ENCODE data around the gene RPN2. TPM values are rescaled to one million over a fixed set of nuclear protein-coding genes. Genes with fewer than 3 reads are reported as not detected.

The RPN2 gene
- total and polyA plus RNA-seq, 10 donors = 45.7 to 161 (median 129) TPM

DNA sequence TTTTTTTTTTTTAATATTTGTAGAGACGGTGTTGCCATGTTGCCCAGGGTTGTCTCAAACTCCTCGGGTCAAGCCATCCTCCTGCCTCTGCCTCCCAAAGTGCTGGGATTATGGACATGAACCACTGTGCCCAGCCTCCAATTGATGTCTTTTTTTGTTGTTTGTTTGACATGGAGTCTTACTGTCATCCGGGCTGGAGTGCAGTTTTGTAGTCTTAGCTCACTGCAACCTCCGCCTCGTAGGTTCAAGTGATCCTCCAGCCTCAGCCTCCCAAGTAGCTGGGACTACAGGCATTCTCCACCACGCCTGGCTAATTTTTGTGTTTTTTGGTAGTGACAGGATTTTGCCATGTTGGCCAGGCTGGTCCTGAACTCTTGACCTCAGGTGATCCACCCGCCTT is 9.7 kb downstream of the RPN2 start:
- DNase-seq = no peak
- H3K36me3 ChIP-seq = peaks cover 0 to 85% (median 33%) of the 10 kb centered on the region in 6 donors
- H3K27me3 ChIP-seq (replicated peaks in 1 of 7) = no peaks in the 10 kb centered on the region
- H3K4me1 ChIP-seq = peaks cover 11 to 95% (median 56%) of the 10 kb centered on the region in 6 donors
- H3K4me3 ChIP-seq = no peak overlapping the region
- no peak for TF ChIP-seq POLR2AphosphoS5 (IDR thresholded peaks at IDR 0.05)
- TF ChIP-seq, protein P1, sequence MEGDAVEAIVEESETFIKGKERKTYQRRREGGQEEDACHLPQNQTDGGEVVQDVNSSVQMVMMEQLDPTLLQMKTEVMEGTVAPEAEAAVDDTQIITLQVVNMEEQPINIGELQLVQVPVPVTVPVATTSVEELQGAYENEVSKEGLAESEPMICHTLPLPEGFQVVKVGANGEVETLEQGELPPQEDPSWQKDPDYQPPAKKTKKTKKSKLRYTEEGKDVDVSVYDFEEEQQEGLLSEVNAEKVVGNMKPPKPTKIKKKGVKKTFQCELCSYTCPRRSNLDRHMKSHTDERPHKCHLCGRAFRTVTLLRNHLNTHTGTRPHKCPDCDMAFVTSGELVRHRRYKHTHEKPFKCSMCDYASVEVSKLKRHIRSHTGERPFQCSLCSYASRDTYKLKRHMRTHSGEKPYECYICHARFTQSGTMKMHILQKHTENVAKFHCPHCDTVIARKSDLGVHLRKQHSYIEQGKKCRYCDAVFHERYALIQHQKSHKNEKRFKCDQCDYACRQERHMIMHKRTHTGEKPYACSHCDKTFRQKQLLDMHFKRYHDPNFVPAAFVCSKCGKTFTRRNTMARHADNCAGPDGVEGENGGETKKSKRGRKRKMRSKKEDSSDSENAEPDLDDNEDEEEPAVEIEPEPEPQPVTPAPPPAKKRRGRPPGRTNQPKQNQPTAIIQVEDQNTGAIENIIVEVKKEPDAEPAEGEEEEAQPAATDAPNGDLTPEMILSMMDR (IDR thresholded peaks at IDR 0.05 in 8 of 11, conservative IDR thresholded peaks at IDR 0.05 in 3 of 11) = no peak
- TF ChIP-seq POLR2A (IDR thresholded peaks at IDR 0.05) = no peak
- 82 to 100% (median 92%) methylated on average over 6 to 7 of the region's 7 CpGs for WGBS, 5 donors
- intact Hi-C loops (cut with DNase I; ENCODE audit: low total_unique reads) = no loop called here
- no peak overlapping the region for H3K27ac ChIP-seq
- no peaks in the 10 kb centered on the region for H3K9me3 ChIP-seq

- WGBS, 5 donors = 35 to 42% (median 39%) methylated on average over 6 of the region's 6 CpGs
- Histone ChIP-seq H3K27me3 (replicated peaks in 1 of 7) (no peaks in the 10 kb centered on the region), H3K4me1 (peaks cover 11 to 95% (median 54%) of the 10 kb centered on the region in 6 donors), H3K27ac (peak overlapping the region in 3 of 8 donors; percentile 24 to 39 (median 30)), H3K9me3 (no peaks in the 10 kb centered on the region), H3K4me3 (no peak overlapping the region), H3K36me3 (peaks cover 0 to 84% (median 27%) of the 10 kb centered on the region in 6 donors)
- DNase-seq = no peak
- TF ChIP-seq POLR2AphosphoS5 (IDR thresholded peaks at IDR 0.05) = no peak
- TF ChIP-seq, protein P1 (IDR thresholded peaks at IDR 0.05 in 8 of 11, conservative IDR thresholded peaks at IDR 0.05 in 3 of 11) = no peak
- TF ChIP-seq POLR2A (IDR thresholded peaks at IDR 0.05) = no peak
- intact Hi-C loops (cut with DNase I; ENCODE audit: low total_unique reads) = loop anchor here (10.0 kb wide), 1 partner anchor 195 kb away; no protein-coding TSS in a partner anchor
Observed at GRCh38 chr20:37189416-37190016, 10.4 kb downstream of the RPN2 start.

- H3K27me3 ChIP-seq (replicated peaks in 1 of 7) = no peaks in the 10 kb centered on the region
- peaks cover 11 to 95% (median 60%) of the 10 kb centered on the region in 6 donors for H3K4me1 ChIP-seq
- H3K9me3 ChIP-seq = no peaks in the 10 kb centered on the region
- 68 to 77% (median 73%) methylated on average over 9 of the region's 9 CpGs for WGBS, 5 donors
- H3K36me3 ChIP-seq = peaks cover 0 to 74% (median 18%) of the 10 kb centered on the region in 6 donors
- intact Hi-C loops (cut with DNase I; ENCODE audit: low total_unique reads) = loop anchor here (10.0 kb wide), 1 partner anchor 194 kb away; no protein-coding TSS in a partner anchor
- peak overlapping the region in 3 of 8 donors; percentile 11 to 39 (median 22) for H3K27ac ChIP-seq
- H3K4me3 ChIP-seq = no peak overlapping the region
- DNase-seq = no peak
- TF ChIP-seq POLR2AphosphoS5 (IDR thresholded peaks at IDR 0.05) = no peak
- TF ChIP-seq POLR2A (IDR thresholded peaks at IDR 0.05) = no peak
- TF ChIP-seq, protein P1 (IDR thresholded peaks at IDR 0.05 in 8 of 11, conservative IDR thresholded peaks at IDR 0.05 in 3 of 11) = no peak
Observed at GRCh38 chr20:37190354-37191112, 11.4 kb downstream of the RPN2 start.
